ENCODE measurements around the gene UBA5. TPM values are rescaled to one million over a fixed set of nuclear protein-coding genes. Genes with fewer than 3 reads are reported as not detected.

Gene UBA5
- total RNA-seq, 2 experiments from 2014 or later: 35.4 to 39.2 TPM

- Mint-ChIP-seq H3K27me3 (no peaks in the 10 kb centered on the region), H3K4me3 (no peak overlapping the region), H3K4me1 (ENCODE audit: low read depth) (peaks cover 50% of the 10 kb centered on the region), H3K27ac (no peak overlapping the region), H3K36me3 (ENCODE audit: low read depth) (peaks cover 80% of the 10 kb centered on the region), H3K9me3 (no peaks in the 10 kb centered on the region)
- ATAC-seq (ENCODE audit: poor library complexity) (no peak), DNase-seq (no peak)
- Histone ChIP-seq H3K27ac (ENCODE audit: low read depth in 1 of 2, low read length in 2 of 2) (no peak overlapping the region), H3K36me3 (ENCODE audit: insufficient read depth, low read length) (peaks cover 47% of the 10 kb centered on the region), H3K9me3 (ENCODE audit: control insufficient read depth in 1 of 2, insufficient read depth in 1 of 2, low read length in 2 of 2) (no peaks in the 10 kb centered on the region), H3K4me3 (ENCODE audit: low read length) (no peak overlapping the region), H3K27me3 (ENCODE audit: control insufficient read depth in 1 of 2, insufficient read depth in 2 of 2, low read length in 2 of 2) (no peaks in the 10 kb centered on the region), H3K4me1 (ENCODE audit: insufficient read depth, low read length) (peaks cover 15% of the 10 kb centered on the region)
- TF ChIP-seq, protein P1, sequence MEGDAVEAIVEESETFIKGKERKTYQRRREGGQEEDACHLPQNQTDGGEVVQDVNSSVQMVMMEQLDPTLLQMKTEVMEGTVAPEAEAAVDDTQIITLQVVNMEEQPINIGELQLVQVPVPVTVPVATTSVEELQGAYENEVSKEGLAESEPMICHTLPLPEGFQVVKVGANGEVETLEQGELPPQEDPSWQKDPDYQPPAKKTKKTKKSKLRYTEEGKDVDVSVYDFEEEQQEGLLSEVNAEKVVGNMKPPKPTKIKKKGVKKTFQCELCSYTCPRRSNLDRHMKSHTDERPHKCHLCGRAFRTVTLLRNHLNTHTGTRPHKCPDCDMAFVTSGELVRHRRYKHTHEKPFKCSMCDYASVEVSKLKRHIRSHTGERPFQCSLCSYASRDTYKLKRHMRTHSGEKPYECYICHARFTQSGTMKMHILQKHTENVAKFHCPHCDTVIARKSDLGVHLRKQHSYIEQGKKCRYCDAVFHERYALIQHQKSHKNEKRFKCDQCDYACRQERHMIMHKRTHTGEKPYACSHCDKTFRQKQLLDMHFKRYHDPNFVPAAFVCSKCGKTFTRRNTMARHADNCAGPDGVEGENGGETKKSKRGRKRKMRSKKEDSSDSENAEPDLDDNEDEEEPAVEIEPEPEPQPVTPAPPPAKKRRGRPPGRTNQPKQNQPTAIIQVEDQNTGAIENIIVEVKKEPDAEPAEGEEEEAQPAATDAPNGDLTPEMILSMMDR (IDR thresholded peaks at IDR 0.05): no peak
- intact Hi-C loops (cut with DNase I, micrococcal nuclease): loop anchor here in 1 of 2 experiments (5.0 kb wide), 1 partner anchor 54 kb away; the partner anchor contains the start of gene UBA5
- CTCF ChIA-PET: interaction anchor here (1.1 kb wide), 1 partner anchor 10 kb away, joined by 4 read pairs; no protein-coding TSS in a partner anchor
- POLR2A ChIA-PET: interaction anchor here (0.8 kb wide), 1 partner anchor 857 kb away, joined by 3 read pairs; no protein-coding TSS in a partner anchor
Observed at GRCh38 chr3:132716372-132716771, 56.2 kb downstream of the UBA5 start.

DNA sequence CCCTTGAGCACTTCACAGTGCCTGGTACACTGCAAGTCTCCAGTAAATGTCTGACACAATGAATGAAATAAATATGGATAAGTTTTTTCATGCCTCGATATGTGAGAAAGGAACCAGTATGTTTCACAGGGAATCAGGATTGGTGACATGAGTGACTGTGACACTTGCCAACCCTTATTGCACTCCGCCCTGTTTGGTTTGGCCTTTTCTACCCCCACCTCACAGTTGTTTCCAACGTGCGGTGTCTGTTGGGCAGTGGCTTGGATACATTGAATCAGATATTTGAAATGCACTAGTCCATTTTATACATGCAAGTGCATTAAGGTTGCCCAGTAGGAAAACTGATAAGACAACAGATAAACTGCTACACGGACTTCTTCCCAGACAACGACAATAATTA lies 60.1 kb downstream of the UBA5 start:
- Mint-ChIP-seq H3K9me3 (no peaks in the 10 kb centered on the region), H3K27ac (peak overlapping the region; percentile 86), H3K36me3 (ENCODE audit: low read depth) (peaks cover 53% of the 10 kb centered on the region), H3K4me3 (peak overlapping the region; percentile 96), H3K4me1 (ENCODE audit: low read depth) (peaks cover 58% of the 10 kb centered on the region), H3K27me3 (no peaks in the 10 kb centered on the region)
- CTCF ChIA-PET: no interaction called here
- Histone ChIP-seq H3K27me3 (ENCODE audit: control insufficient read depth in 1 of 2, insufficient read depth in 2 of 2, low read length in 2 of 2) (no peaks in the 10 kb centered on the region), H3K4me1 (ENCODE audit: insufficient read depth, low read length) (peaks cover 25% of the 10 kb centered on the region), H3K36me3 (ENCODE audit: insufficient read depth, low read length) (peaks cover 25% of the 10 kb centered on the region), H3K27ac (ENCODE audit: low read depth in 1 of 2, low read length in 2 of 2) (no peak overlapping the region), H3K4me3 (ENCODE audit: low read length) (no peak overlapping the region), H3K9me3 (ENCODE audit: control insufficient read depth in 1 of 2, insufficient read depth in 1 of 2, low read length in 2 of 2) (no peaks in the 10 kb centered on the region)
- ATAC-seq (ENCODE audit: poor library complexity) (no peak), DNase-seq (no peak)
- TF ChIP-seq, protein P1 (IDR thresholded peaks at IDR 0.05): no peak
- intact Hi-C loops (cut with DNase I, micrococcal nuclease): loop anchor here (1.0 to 10.0 kb wide), 9 partner anchors 772 to 1973 kb away; partner anchors contain the start of genes ANAPC13 (in 2 of the 2), CEP63 (in 2 of the 2), TOPBP1 (in 2 of the 2) and ATP2C1 (in 1 of the 2)
- POLR2A ChIA-PET: interaction anchor here (1.2 kb wide), 1 partner anchor 10 kb away, joined by 3 read pairs; no protein-coding TSS in a partner anchor

- Histone ChIP-seq H3K27ac (ENCODE audit: low read depth in 1 of 2, low read length in 2 of 2) (peak overlapping the region; percentile 25 to 46), H3K9me3 (ENCODE audit: control insufficient read depth in 1 of 2, insufficient read depth in 1 of 2, low read length in 2 of 2) (no peaks in the 10 kb centered on the region), H3K4me3 (ENCODE audit: low read length) (peak overlapping the region; percentile 89), H3K36me3 (ENCODE audit: insufficient read depth, low read length) (peaks cover 16% of the 10 kb centered on the region), H3K27me3 (ENCODE audit: control insufficient read depth in 1 of 2, insufficient read depth in 2 of 2, low read length in 2 of 2) (no peaks in the 10 kb centered on the region), H3K4me1 (ENCODE audit: insufficient read depth, low read length) (peaks cover 25% of the 10 kb centered on the region)
- peak overlapping the region; percentile 96 for H3K4me3 Mint-ChIP-seq
- ChIA-PET POLR2A (interaction anchor here (0.9 to 3.4 kb wide), 6 partner anchors 39 to 1828 kb away, joined by 3 to 17 read pairs (median 4); partner anchors contain the start of genes ATP2C1, CDV3 and TOPBP1), CTCF (interaction anchor here (0.5 kb wide), 1 partner anchor 1974 kb away, joined by 3 read pairs; no protein-coding TSS in a partner anchor)
- intact Hi-C loops (cut with DNase I, micrococcal nuclease): loop anchor here (2.0 to 10.0 kb wide), 10 partner anchors 305 to 1974 kb away; partner anchors contain the start of genes ANAPC13 (in 2 of the 2), CEP63 (in 2 of the 2), TOPBP1 (in 2 of the 2) and ATP2C1 (in 1 of the 2)
- H3K9me3 Mint-ChIP-seq: no peaks in the 10 kb centered on the region
- ATAC-seq (ENCODE audit: poor library complexity): peak; percentile 7
- peak in 1 of 14 experiments; percentile 8 for DNase-seq
- TF ChIP-seq, protein P1 (IDR thresholded peaks at IDR 0.05): no peak
- H3K27ac Mint-ChIP-seq: peak overlapping the region; percentile 93
- peaks cover 42% of the 10 kb centered on the region for H3K36me3 Mint-ChIP-seq (ENCODE audit: low read depth)
- peaks cover 53% of the 10 kb centered on the region for H3K4me1 Mint-ChIP-seq (ENCODE audit: low read depth)
- H3K27me3 Mint-ChIP-seq: no peaks in the 10 kb centered on the region
Observed at GRCh38 chr3:132721479-132722164, 61.5 kb downstream of the UBA5 start.
